H1 (cell line): ENCODE results near the gene SIRPB1. TPM values are rescaled to one million over a fixed set of nuclear protein-coding genes. Genes with fewer than 3 reads are reported as not detected.

Experiments
- CTCF ChIA-PET: fragments of 300-600 bp; sonication (Branson Sonifier 250); formaldehyde crosslinking; loops from one replicate; lab custom pipeline; 2021; ENCODE audit not compliant: partially characterized antibody; lab: Charles Lee
- POLR2A ChIA-PET: fragments of 300-600 bp; sonication (Branson Sonifier 250); formaldehyde crosslinking; loops from one replicate; lab custom pipeline; 2021; ENCODE audit warnings: inconsistent platforms; ENCODE audit not compliant: partially characterized antibody; lab: Charles Lee
- DNase-seq, 2 experiments: peaks; one replicate each; pipeline versions ENCODE4 v3.0.0 to v3.0.0-alpha.2; 2010 to 2022; ENCODE audit warnings: low spot score in 2 of 2, low read depth in 1 of 2, mixed read lengths in 1 of 2
- FAIRE-seq: peaks from 2 replicates; lab custom pipeline; 2011; peaks lifted over from hg19 to GRCh38; lab: Jason Lieb, UNC
- H2AFZ ChIP-seq: 2 replicates; pipeline ENCODE4 v1.8.1; 2012; ENCODE audit warnings: low read length, inconsistent platforms
- H2AK5ac ChIP-seq: 2 replicates; pipeline ENCODE4 v1.6.1; 2013; ENCODE audit warnings: low read depth, low read length
- H2BK120ac ChIP-seq: replicated peaks from 2 replicates; pipeline ENCODE3; 2013; ENCODE audit warnings: low read depth, low read length, inconsistent platforms
- H2BK12ac ChIP-seq: 2 replicates; pipeline ENCODE4 v1.6.1; 2013; ENCODE audit warnings: low read depth, low read length
- H2BK15ac ChIP-seq: 2 replicates; pipeline ENCODE4 v1.6.1; 2013; ENCODE audit warnings: low read length
- H2BK20ac ChIP-seq: 2 replicates; pipeline ENCODE4 v1.6.1; 2013; ENCODE audit warnings: low read length
- H2BK5ac ChIP-seq: 2 replicates; pipeline ENCODE4 v1.6.1; 2013; ENCODE audit warnings: low read depth, low read length
- H3K14ac ChIP-seq: 2 replicates; pipeline ENCODE4 v1.6.1; 2013; ENCODE audit warnings: inconsistent platforms; ENCODE audit not compliant: insufficient read length
- H3K18ac ChIP-seq: 2 replicates; pipeline ENCODE4 v1.6.1; 2013; ENCODE audit warnings: low read length; ENCODE audit errors: extremely low read depth
- H3K23ac ChIP-seq: 2 replicates; pipeline ENCODE4 v1.6.1; 2013; ENCODE audit warnings: inconsistent platforms; ENCODE audit not compliant: insufficient read length
- H3K23me2 ChIP-seq: 2 replicates; pipeline ENCODE4 v1.6.1; 2013; ENCODE audit warnings: low read depth, low read length
- H3K27ac ChIP-seq: 2 replicates; pipeline ENCODE4 v1.6.1; 2011; ENCODE audit warnings: low read depth, low read length, inconsistent platforms
- H3K27me3 ChIP-seq, 4 experiments: replicated peaks in 1 of 4; 1 replicate in 1 of 4; 2 replicates in 3 of 4; pipeline versions ENCODE4 v1.6.1 to v1.8.1; 2011 to 2013; ENCODE audit warnings: low read length in 3 of 4, mild to moderate bottlenecking in 3 of 4, inconsistent platforms in 2 of 4, mixed read lengths in 2 of 4, moderate library complexity in 1 of 4; ENCODE audit not compliant: control insufficient read depth in 3 of 4, insufficient read depth in 3 of 4; ENCODE audit errors: extremely low read depth in 1 of 4
- H3K36me3 ChIP-seq, 4 experiments: 2 replicates each; pipeline versions ENCODE4 v1.6.1 to v1.8.1; 2011 to 2013; ENCODE audit warnings: mild to moderate bottlenecking in 4 of 4, low read length in 3 of 4, moderate library complexity in 2 of 4, control low read depth in 1 of 4, inconsistent platforms in 1 of 4; ENCODE audit not compliant: insufficient read depth in 4 of 4, control insufficient read depth in 2 of 4
- H3K4ac ChIP-seq: replicated peaks from 2 replicates; pipeline ENCODE3; 2013; ENCODE audit warnings: low read length, low read depth, mixed read lengths, inconsistent platforms; ENCODE audit not compliant: insufficient read length
- H3K4me1 ChIP-seq, 4 experiments: replicated peaks in 1 of 4; 1 replicate in 1 of 4; 2 replicates in 3 of 4; pipeline versions ENCODE4 v1.6.1 to v1.8.1; 2011 to 2013; ENCODE audit warnings: low read length in 3 of 4, inconsistent platforms in 2 of 4, mixed read lengths in 1 of 4; ENCODE audit not compliant: insufficient read depth in 4 of 4, control insufficient read depth in 3 of 4
- H3K4me2 ChIP-seq, 2 experiments: 2 replicates each; pipeline versions ENCODE4 v1.6.1 to v1.8.1; 2011 to 2013; ENCODE audit warnings: low read depth in 2 of 2, low read length in 2 of 2, control low read depth in 1 of 2, inconsistent platforms in 1 of 2, mild to moderate bottlenecking in 1 of 2; ENCODE audit not compliant: insufficient read depth in 1 of 2
- H3K4me3 ChIP-seq, 4 experiments: fragments of 200-600, 300-600 bp in 1 of 4; sonication (generic), shearing (Covaris generic), sonication (Bioruptor Twin) in 1 of 4; 2 replicates each; pipeline versions ENCODE4 v1.5.1 to v1.8.1; 2011 to 2016; ENCODE audit warnings: low read length in 4 of 4, low read depth in 3 of 4, control low read depth in 2 of 4, inconsistent platforms in 2 of 4, mild to moderate bottlenecking in 2 of 4, mixed read lengths in 1 of 4, moderate library complexity in 1 of 4; ENCODE audit not compliant: insufficient read depth in 2 of 4; ENCODE audit errors: extremely low read depth in 1 of 4
- H3K56ac ChIP-seq: replicated peaks from 2 replicates; pipeline ENCODE3; 2013; ENCODE audit warnings: low read depth, mild to moderate bottlenecking, mixed read lengths, low read length, inconsistent platforms; ENCODE audit not compliant: insufficient read length
- H3K79me1 ChIP-seq: 2 replicates; pipeline ENCODE4 v1.6.1; 2013; ENCODE audit warnings: low read depth, low read length, control low read depth
- H3K79me2 ChIP-seq, 2 experiments: 2 replicates each; pipeline versions ENCODE4 v1.6.1 to v1.8.1; 2012 to 2013; ENCODE audit warnings: low read length in 2 of 2, mild to moderate bottlenecking in 2 of 2, inconsistent platforms in 1 of 2; ENCODE audit not compliant: insufficient read depth in 2 of 2, control insufficient read depth in 1 of 2
- H3K9ac ChIP-seq, 4 experiments: replicated peaks in 1 of 4; 1 replicate in 1 of 4; 2 replicates in 3 of 4; pipeline versions ENCODE4 v1.6.1 to v1.8.1; 2011 to 2013; ENCODE audit warnings: low read depth in 3 of 4, low read length in 3 of 4, control low read depth in 2 of 4, mild to moderate bottlenecking in 2 of 4, moderate library complexity in 2 of 4, inconsistent platforms in 1 of 4; ENCODE audit errors: extremely low read depth in 1 of 4
- H3K9me3 ChIP-seq, 2 experiments: 2 replicates each; pipeline versions ENCODE4 v1.6.1 to v1.8.1; 2012 to 2013; ENCODE audit warnings: mild to moderate bottlenecking in 2 of 2, moderate library complexity in 2 of 2, control low read depth in 1 of 2, inconsistent platforms in 1 of 2, low read depth in 1 of 2, low read length in 1 of 2, mixed read lengths in 1 of 2; ENCODE audit not compliant: insufficient read depth in 2 of 2
- H4K20me1 ChIP-seq, 2 experiments: replicated peaks in 1 of 2; 2 replicates each; pipeline versions ENCODE3 to v1.8.1; 2011 to 2013; ENCODE audit warnings: inconsistent platforms in 2 of 2, low read length in 2 of 2, mild to moderate bottlenecking in 1 of 2; ENCODE audit not compliant: insufficient read depth in 2 of 2, control insufficient read depth in 1 of 2
- H4K5ac ChIP-seq: 2 replicates; pipeline ENCODE4 v1.6.1; 2013; ENCODE audit warnings: low read length, low read depth, mixed read lengths, inconsistent platforms; ENCODE audit not compliant: insufficient read length
- H4K8ac ChIP-seq: 2 replicates; pipeline ENCODE4 v1.8.0; 2013; ENCODE audit warnings: mild to moderate bottlenecking, moderate library complexity, low read length, inconsistent platforms; ENCODE audit not compliant: insufficient read depth; ENCODE audit errors: extremely low read depth
- H4K91ac ChIP-seq: replicated peaks from 2 replicates; pipeline ENCODE3; 2013; ENCODE audit warnings: low read length, mixed read lengths, inconsistent platforms; ENCODE audit not compliant: insufficient read length
- FOSL1 ChIP-seq: IDR thresholded peaks from 2 replicates; pipeline ENCODE4 v1.6.1; 2011; ENCODE audit warnings: mild to moderate bottlenecking, low read depth, low read length, moderate library complexity; ENCODE audit not compliant: insufficient read depth
- KDM1A ChIP-seq: fragments of 200-600, 300-600 bp; sonication (generic); IDR thresholded peaks from 2 replicates; pipeline ENCODE4 v1.7.1; 2016; ENCODE audit warnings: mild to moderate bottlenecking, low read length, borderline replicate concordance
- MAFK ChIP-seq: IDR thresholded peaks from 2 replicates; pipeline ENCODE4 v1.6.1; 2012; ENCODE audit warnings: low read depth, mild to moderate bottlenecking, improper control_type of control experiment, low read length
- NRF1 ChIP-seq: IDR thresholded peaks from 2 replicates; pipeline ENCODE4 v1.6.1; 2011; ENCODE audit warnings: mild to moderate bottlenecking, low read depth, low read length, improper control_type of control experiment
- SIN3A ChIP-seq, 2 experiments: IDR thresholded peaks in 1 of 2; conservative IDR thresholded peaks in 1 of 2; 2 replicates each; pipeline ENCODE4 v1.6.1; 2011 to 2012; ENCODE audit warnings: low read length in 2 of 2, improper control_type of control experiment in 1 of 2, low read depth in 1 of 2, mild to moderate bottlenecking in 1 of 2
- SIRT6 ChIP-seq: IDR thresholded peaks from one replicate; pipeline ENCODE4 v1.7.1; 2012; ENCODE audit warnings: low read length, inconsistent platforms
- SP2 ChIP-seq: IDR thresholded peaks from 2 replicates; pipeline ENCODE4 v1.6.1; 2012; ENCODE audit warnings: mild to moderate bottlenecking, low read length, inconsistent platforms
- TAF1 ChIP-seq: IDR thresholded peaks from 2 replicates; pipeline ENCODE4 v1.6.1; 2011; ENCODE audit warnings: mild to moderate bottlenecking, low read depth, low read length
- ZNF274 ChIP-seq: IDR thresholded peaks from 2 replicates; pipeline ENCODE4 v1.7.0; 2012; ENCODE audit warnings: low read length, borderline replicate concordance; ENCODE audit errors: extremely low read depth
- WGBS, 2 experiments: shearing (Covaris generic) in 1 of 2; methylation state at CpG; one replicate each; pipeline versions ENCODE4 v1.1.6 to v1.1.7; 2013 to 2015; ENCODE audit warnings: low lambda C conversion rate in 2 of 2, mixed read lengths in 2 of 2, inconsistent platforms in 1 of 2, low coverage in 1 of 2, missing lambda C conversion rate in 1 of 2; ENCODE audit not compliant: insufficient replicate concordance in 2 of 2, insufficient coverage in 1 of 2, insufficient read length in 1 of 2; ENCODE audit errors: extremely low coverage in 1 of 2, missing lambda C conversion rate in 1 of 2; 5-methylcytosine and 5-hydroxymethylcytosine counted together
- polyA plus RNA-seq, 7 experiments: library from polyadenylated mRNA; depleted of rRNA in 3 of 7; stranded (reverse) in 5 of 7; unstranded in 2 of 7; fragments of >200 nt in 5 of 7; fragments of 200-250 nt in 2 of 7; gene quantifications; 1 replicate in 5 of 7; 2 replicates in 1 of 7; 4 replicates in 1 of 7; pipeline versions ENCODE4 v1.2.1 to v1.2.3, GENCODE V29; 2011 to 2013; ENCODE audit warnings: missing spikeins in 2 of 7, mixed read lengths in 2 of 7
- total RNA-seq: library from RNA; stranded (reverse); fragmentation: NEBNext Ultra II Directional; extraction: Animal tissue kit (Norgen Biotek cat#: 25700); gene quantifications from 2 replicates; pipeline ENCODE4 v1.2.1, GENCODE V29; 2021

Gene SIRPB1
- total and polyA plus RNA-seq, 2 of the 8 experiments (the other 6 are each of a cell fraction or from before 2014, with no cell fraction given) = 0.14 to 0.99 TPM

GRCh38 chr20:1579488-1579887, 40.3 kb downstream of the SIRPB1 start:
- Histone ChIP-seq H2BK15ac (no peak overlapping the region), H4K5ac (no peak overlapping the region), H3K4me3 (no peak overlapping the region), H4K20me1 (no peaks in the 10 kb centered on the region), H3K23ac (no peak overlapping the region), H2BK5ac (no peak overlapping the region), H4K8ac (no peak overlapping the region), H2BK12ac (no peak overlapping the region), H3K27me3 (no peaks in the 10 kb centered on the region), H3K4me1 (no peaks in the 10 kb centered on the region), H3K9ac (no peak overlapping the region), H3K79me1 (no peaks in the 10 kb centered on the region), H3K27ac (no peak overlapping the region), H4K91ac (no peak overlapping the region), H3K4ac (no peak overlapping the region), H3K4me2 (no peak overlapping the region), H3K36me3 (no peaks in the 10 kb centered on the region), H2BK20ac (no peak overlapping the region), H3K14ac (no peak overlapping the region), H3K56ac (no peak overlapping the region), H2AFZ (no peak overlapping the region), H3K18ac (no peak overlapping the region), H2BK120ac (no peak overlapping the region), H3K9me3 (no peaks in the 10 kb centered on the region), H3K23me2 (no peaks in the 10 kb centered on the region), H3K79me2 (no peaks in the 10 kb centered on the region), H2AK5ac (no peak overlapping the region)
- 94% methylated on average over 6 of the region's 6 CpGs; no CpG with 5 or more reads in 1 of the 2 experiments for WGBS, 2 experiments
- FAIRE-seq = no peak
- POLR2A ChIA-PET = no interaction called here
- TF ChIP-seq SP2 (no peak), SIN3A (conservative IDR thresholded peaks at IDR 0.05 in 1 of 2, IDR thresholded peaks at IDR 0.05 in 1 of 2; ENCODE audit: low read depth in 1 of 2, low read length in 2 of 2) (no peak), NRF1 (no peak), FOSL1 (no peak), SIRT6 (no peak), TAF1 (no peak), KDM1A (no peak), MAFK (no peak), ZNF274 (no peak)
- CTCF ChIA-PET = no interaction called here
- no peak for DNase-seq
